ENCODE data around the gene ENOX1. TPM values are rescaled to one million over a fixed set of nuclear protein-coding genes. Genes with fewer than 3 reads are reported as not detected.

The ENOX1 gene
- total RNA-seq, 2 experiments from 2014 or later: 0.35 to 0.64 TPM

DNA sequence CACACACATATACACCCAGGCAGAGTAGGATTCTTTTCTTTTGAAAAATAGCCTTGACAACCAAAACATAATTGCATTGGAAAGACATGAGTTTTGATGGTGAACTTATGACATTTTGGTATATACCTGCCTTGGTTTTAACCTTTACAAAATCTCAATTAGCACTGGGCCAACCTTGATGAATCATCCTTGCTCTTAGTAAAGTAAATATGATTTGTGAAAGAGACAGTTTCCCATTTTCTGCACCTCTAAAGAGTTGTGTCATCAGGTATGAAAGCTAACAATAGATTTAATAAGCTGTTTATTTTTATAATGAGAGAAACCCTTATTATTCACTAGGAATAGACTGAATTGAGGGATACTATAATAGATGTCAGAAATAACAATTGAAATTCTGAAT lies 15.7 kb upstream of the ENOX1 start:
- H3K4me3 Mint-ChIP-seq: no peak overlapping the region
- no peak for DNase-seq
- H3K27me3 Mint-ChIP-seq (ENCODE audit: low read depth): peaks cover 18% of the 10 kb centered on the region
- intact Hi-C loops (cut with micrococcal nuclease): loop anchor here (10.0 kb wide), 3 partner anchors 108 to 632 kb away; no protein-coding TSS in a partner anchor
- H3K9me3 Mint-ChIP-seq: no peaks in the 10 kb centered on the region
- no peaks in the 10 kb centered on the region for H3K36me3 Mint-ChIP-seq (ENCODE audit: low read depth)
- no peak overlapping the region for H3K27ac Mint-ChIP-seq
- CTCF ChIA-PET: interaction anchor here (0.6 to 1.0 kb wide), 2 partner anchors 13 to 204 kb away, joined by 3 to 4 read pairs; no protein-coding TSS in a partner anchor
- peaks cover 17% of the 10 kb centered on the region for H3K4me1 Mint-ChIP-seq (ENCODE audit: low read depth)

DNA sequence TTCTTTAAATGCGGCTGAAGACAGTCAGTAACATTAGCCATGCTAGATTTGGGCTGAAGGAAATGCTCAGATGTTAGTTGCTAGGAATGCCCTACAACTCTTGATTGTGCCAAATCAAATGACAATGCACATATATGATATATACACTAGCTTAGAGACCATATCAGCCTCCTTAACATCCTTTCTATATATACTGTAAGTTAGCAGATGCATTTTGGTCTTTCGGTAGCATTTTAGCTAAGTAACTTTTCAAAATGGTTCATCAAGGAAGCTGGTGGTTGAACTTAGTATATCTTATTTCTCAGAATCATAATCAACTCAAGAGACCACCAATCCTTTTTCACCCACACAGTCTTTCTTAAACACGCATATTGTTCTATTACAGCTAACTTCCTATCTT lies 14.1 kb upstream of the ENOX1 start:
- no peaks in the 10 kb centered on the region for H3K9me3 Mint-ChIP-seq
- peaks cover 32% of the 10 kb centered on the region for H3K4me1 Mint-ChIP-seq (ENCODE audit: low read depth)
- CTCF ChIA-PET: interaction anchor here (1.1 to 1.7 kb wide), 3 partner anchors 9 to 832 kb away, joined by 3 to 7 read pairs (median 5); no protein-coding TSS in a partner anchor
- no peak overlapping the region for H3K4me3 Mint-ChIP-seq
- no peak for DNase-seq
- no peak overlapping the region for H3K27ac Mint-ChIP-seq
- H3K27me3 Mint-ChIP-seq (ENCODE audit: low read depth): peaks cover 17% of the 10 kb centered on the region
- H3K36me3 Mint-ChIP-seq (ENCODE audit: low read depth): no peaks in the 10 kb centered on the region
- intact Hi-C loops (cut with micrococcal nuclease): loop anchor here (10.0 kb wide), 3 partner anchors 106 to 634 kb away; no protein-coding TSS in a partner anchor

DNA sequence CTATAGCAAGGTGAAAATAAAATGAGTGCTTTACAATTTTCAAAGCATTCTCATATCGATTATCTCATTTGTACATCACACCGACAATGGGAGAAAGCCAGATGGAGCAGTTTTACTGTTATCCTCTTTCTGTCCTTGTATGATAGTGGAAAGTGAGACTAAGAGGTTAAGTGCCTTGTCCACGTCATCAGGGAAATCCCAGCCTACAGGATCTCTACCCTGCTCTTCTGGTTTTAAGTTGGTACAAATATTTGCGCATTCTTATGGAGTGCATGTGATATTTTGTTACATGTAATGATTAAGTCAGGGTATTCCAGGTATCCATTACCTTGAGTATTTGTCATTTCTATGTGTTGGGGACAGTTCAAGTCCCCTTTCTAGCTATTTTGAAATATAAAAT lies 12.4 kb upstream of the ENOX1 start:
- Mint-ChIP-seq H3K36me3 (ENCODE audit: low read depth) (no peaks in the 10 kb centered on the region), H3K4me1 (ENCODE audit: low read depth) (peaks cover 30% of the 10 kb centered on the region), H3K9me3 (no peaks in the 10 kb centered on the region), H3K4me3 (no peak overlapping the region), H3K27me3 (ENCODE audit: low read depth) (peaks cover 22% of the 10 kb centered on the region), H3K27ac (no peak overlapping the region)
- CTCF ChIA-PET: no interaction called here
- peak; percentile 38 for DNase-seq
- intact Hi-C loops (cut with micrococcal nuclease): loop anchor here (5.0 to 10.0 kb wide), 6 partner anchors 47 to 1882 kb away; no protein-coding TSS in a partner anchor

DNA sequence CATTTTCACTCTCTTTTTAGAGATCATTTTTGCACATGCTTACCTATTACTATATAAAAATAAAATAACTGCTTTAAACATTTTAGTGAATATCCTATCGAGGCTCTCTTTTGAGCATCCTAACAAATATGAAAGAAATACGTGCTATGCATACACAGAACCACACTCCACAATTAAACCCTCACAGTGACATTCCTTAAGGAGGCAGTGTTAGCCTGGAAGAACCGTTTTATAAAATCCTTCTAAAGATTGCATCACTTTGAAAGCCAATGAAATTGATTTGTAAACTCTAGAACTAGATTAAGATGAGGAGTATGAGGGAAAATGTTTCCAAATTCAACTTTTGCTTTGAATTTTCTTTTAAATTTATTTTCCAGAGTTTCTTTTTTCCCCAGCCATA lies 11.1 kb upstream of the ENOX1 start:
- H3K4me3 Mint-ChIP-seq: no peak overlapping the region
- no peaks in the 10 kb centered on the region for H3K9me3 Mint-ChIP-seq
- no peak for DNase-seq
- CTCF ChIA-PET: no interaction called here
- H3K36me3 Mint-ChIP-seq (ENCODE audit: low read depth): no peaks in the 10 kb centered on the region
- peaks cover 30% of the 10 kb centered on the region for H3K4me1 Mint-ChIP-seq (ENCODE audit: low read depth)
- intact Hi-C loops (cut with micrococcal nuclease): loop anchor here (1.0 to 10.0 kb wide), 11 partner anchors 7 to 1881 kb away; partner anchors contain the start of gene EPSTI1
- peaks cover 22% of the 10 kb centered on the region for H3K27me3 Mint-ChIP-seq (ENCODE audit: low read depth)
- no peak overlapping the region for H3K27ac Mint-ChIP-seq

- Mint-ChIP-seq H3K9me3 (no peaks in the 10 kb centered on the region), H3K4me3 (no peak overlapping the region), H3K27me3 (ENCODE audit: low read depth) (peaks cover 26% of the 10 kb centered on the region), H3K27ac (peak overlapping the region; percentile 73), H3K36me3 (ENCODE audit: low read depth) (no peaks in the 10 kb centered on the region), H3K4me1 (ENCODE audit: low read depth) (peaks cover 30% of the 10 kb centered on the region)
- no peak for DNase-seq
- intact Hi-C loops (cut with micrococcal nuclease): loop anchor here (1.0 to 10.0 kb wide), 11 partner anchors 8 to 1880 kb away; partner anchors contain the start of gene EPSTI1
- CTCF ChIA-PET: no interaction called here
Observed at GRCh38 chr13:43797159-43797558, 10.4 kb upstream of the ENOX1 start.

DNA sequence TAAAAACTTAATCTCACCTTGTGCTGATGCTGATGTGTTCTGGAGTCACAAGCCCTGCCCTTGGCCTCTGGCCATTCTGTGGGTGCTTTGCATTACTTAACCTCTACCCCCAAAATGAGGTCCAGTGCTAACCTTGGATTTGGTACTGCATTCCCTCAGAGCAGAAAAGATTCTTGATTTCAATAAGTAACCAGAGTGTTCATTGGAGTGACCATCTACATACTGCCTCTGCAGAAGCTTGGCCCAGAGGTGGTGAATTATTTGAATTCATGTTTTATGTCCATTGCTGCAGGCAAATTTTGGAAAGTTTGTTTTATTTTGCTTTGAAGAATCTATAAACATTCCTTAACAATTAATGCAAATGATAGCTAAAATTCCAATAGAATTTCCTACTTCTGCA lies 7.6 kb upstream of the ENOX1 start:
- intact Hi-C loops (cut with micrococcal nuclease): loop anchor here (10.0 kb wide), 1 partner anchor 1300 kb away; no protein-coding TSS in a partner anchor
- DNase-seq: no peak
- no peaks in the 10 kb centered on the region for H3K9me3 Mint-ChIP-seq
- H3K36me3 Mint-ChIP-seq (ENCODE audit: low read depth): no peaks in the 10 kb centered on the region
- peaks cover 31% of the 10 kb centered on the region for H3K27me3 Mint-ChIP-seq (ENCODE audit: low read depth)
- peaks cover 25% of the 10 kb centered on the region for H3K4me1 Mint-ChIP-seq (ENCODE audit: low read depth)
- CTCF ChIA-PET: interaction anchor here (0.6 kb wide), 1 partner anchor 10 kb away, joined by 3 read pairs; no protein-coding TSS in a partner anchor
- no peak overlapping the region for H3K4me3 Mint-ChIP-seq
- no peak overlapping the region for H3K27ac Mint-ChIP-seq

DNA sequence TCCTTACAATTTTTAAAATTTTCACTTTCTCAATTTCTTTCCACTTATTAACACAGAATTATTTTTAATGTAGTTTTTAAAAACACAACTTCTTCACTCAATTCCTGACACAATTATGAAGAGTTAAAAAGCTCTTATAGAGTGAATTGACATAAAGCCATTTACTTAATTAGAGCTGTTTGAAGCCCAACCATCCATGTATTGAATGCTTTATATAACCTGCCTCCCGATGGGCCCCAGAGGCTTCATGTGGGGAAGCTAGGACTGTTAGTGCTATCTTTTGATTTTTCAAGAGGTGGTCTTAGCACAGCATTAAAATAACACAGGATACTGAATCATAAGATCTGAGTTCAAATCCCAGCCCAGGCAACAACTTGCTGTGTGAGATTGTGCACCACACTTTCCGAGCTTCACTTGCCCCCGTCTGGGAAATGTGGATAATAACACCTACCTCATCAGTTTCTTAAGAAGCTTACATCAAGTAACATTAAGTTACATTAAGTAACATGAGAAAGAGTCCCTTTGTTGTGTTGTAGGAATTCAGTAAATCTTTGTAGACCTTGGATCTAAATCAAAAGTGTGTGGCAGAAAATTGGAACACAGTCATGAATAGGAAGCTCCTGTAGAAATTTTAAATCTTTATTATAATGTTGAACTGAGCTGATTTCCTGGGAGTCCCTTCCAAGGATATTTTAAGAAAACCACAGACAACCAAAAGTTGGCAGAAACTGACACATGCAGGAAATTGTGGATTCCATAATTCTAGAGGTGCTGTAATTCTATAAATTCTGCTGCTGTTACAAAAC lies 5.5 kb upstream of the ENOX1 start:
- CTCF ChIA-PET: interaction anchor here (0.5 to 1.6 kb wide), 5 partner anchors 9 to 822 kb away, joined by 3 to 5 read pairs (median 3); no protein-coding TSS in a partner anchor
- peaks cover 40% of the 10 kb centered on the region for H3K27me3 Mint-ChIP-seq (ENCODE audit: low read depth)
- no peak for DNase-seq
- H3K4me3 Mint-ChIP-seq: no peak overlapping the region
- intact Hi-C loops (cut with micrococcal nuclease): loop anchor here (10.0 kb wide), 1 partner anchor 1297 kb away; no protein-coding TSS in a partner anchor
- no peaks in the 10 kb centered on the region for H3K36me3 Mint-ChIP-seq (ENCODE audit: low read depth)
- no peaks in the 10 kb centered on the region for H3K9me3 Mint-ChIP-seq
- peaks cover 21% of the 10 kb centered on the region for H3K4me1 Mint-ChIP-seq (ENCODE audit: low read depth)
- no peak overlapping the region for H3K27ac Mint-ChIP-seq

GRCh38 chr13:43787997-43788396 lies 1.2 kb upstream of the ENOX1 start:
- CTCF ChIA-PET: no interaction called here
- intact Hi-C loops (cut with micrococcal nuclease): loop anchor here (1.0 to 2.0 kb wide), 3 partner anchors 8 to 87 kb away; no protein-coding TSS in a partner anchor
- H3K27me3 Mint-ChIP-seq (ENCODE audit: low read depth): peaks cover 47% of the 10 kb centered on the region

DNA sequence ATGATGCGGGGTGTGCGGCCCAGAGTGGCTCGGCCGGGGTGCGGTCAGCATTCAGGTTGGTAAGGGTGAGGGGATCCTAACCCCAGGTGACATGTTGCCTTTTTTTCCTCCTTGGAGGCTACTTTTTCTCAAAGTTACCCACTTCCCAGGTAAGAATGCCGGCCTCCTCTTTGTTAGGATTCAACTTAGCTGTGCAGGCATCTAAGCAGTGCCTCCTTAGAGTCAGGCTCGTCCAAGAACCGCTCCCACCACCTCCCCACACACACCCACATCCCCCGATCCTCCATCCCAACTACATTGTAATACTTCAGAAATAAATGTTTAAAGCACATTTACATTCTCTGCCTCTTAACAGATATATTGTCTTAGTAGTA lies 733 bp upstream of the ENOX1 start:
- Mint-ChIP-seq H3K27ac (no peak overlapping the region), H3K4me3 (peak overlapping the region; percentile 69), H3K27me3 (ENCODE audit: low read depth) (peaks cover 50% of the 10 kb centered on the region), H3K4me1 (ENCODE audit: low read depth) (peaks cover 9% of the 10 kb centered on the region), H3K9me3 (no peaks in the 10 kb centered on the region), H3K36me3 (ENCODE audit: low read depth) (no peaks in the 10 kb centered on the region)
- DNase-seq: no peak
- intact Hi-C loops (cut with micrococcal nuclease): loop anchor here (1.0 to 2.0 kb wide), 3 partner anchors 9 to 87 kb away; no protein-coding TSS in a partner anchor
- CTCF ChIA-PET: no interaction called here

More at GRCh38 chr13:43787997-43788396, 1.2 kb upstream of the ENOX1 start:
- H3K4me3 Mint-ChIP-seq: peak overlapping the region; percentile 69
- peaks cover 9% of the 10 kb centered on the region for H3K4me1 Mint-ChIP-seq (ENCODE audit: low read depth)
- no peak for DNase-seq
- H3K36me3 Mint-ChIP-seq (ENCODE audit: low read depth): no peaks in the 10 kb centered on the region
- H3K9me3 Mint-ChIP-seq: no peaks in the 10 kb centered on the region
- H3K27ac Mint-ChIP-seq: no peak overlapping the region

- CTCF ChIA-PET: interaction anchor here (1.5 kb wide), 1 partner anchor 18 kb away, joined by 6 read pairs; no protein-coding TSS in a partner anchor
- peaks cover 9% of the 10 kb centered on the region for H3K4me1 Mint-ChIP-seq (ENCODE audit: low read depth)
- H3K4me3 Mint-ChIP-seq: peak overlapping the region; percentile 76
- no peaks in the 10 kb centered on the region for H3K9me3 Mint-ChIP-seq
- peaks cover 43% of the 10 kb centered on the region for H3K27me3 Mint-ChIP-seq (ENCODE audit: low read depth)
- no peak for DNase-seq
- no peak overlapping the region for H3K27ac Mint-ChIP-seq
- H3K36me3 Mint-ChIP-seq (ENCODE audit: low read depth): no peaks in the 10 kb centered on the region
- intact Hi-C loops (cut with micrococcal nuclease): loop anchor here (2.0 kb wide), 2 partner anchors 18 to 88 kb away; no protein-coding TSS in a partner anchor
Observed at GRCh38 chr13:43786472-43786765, 353 bp downstream of the ENOX1 start.

DNA sequence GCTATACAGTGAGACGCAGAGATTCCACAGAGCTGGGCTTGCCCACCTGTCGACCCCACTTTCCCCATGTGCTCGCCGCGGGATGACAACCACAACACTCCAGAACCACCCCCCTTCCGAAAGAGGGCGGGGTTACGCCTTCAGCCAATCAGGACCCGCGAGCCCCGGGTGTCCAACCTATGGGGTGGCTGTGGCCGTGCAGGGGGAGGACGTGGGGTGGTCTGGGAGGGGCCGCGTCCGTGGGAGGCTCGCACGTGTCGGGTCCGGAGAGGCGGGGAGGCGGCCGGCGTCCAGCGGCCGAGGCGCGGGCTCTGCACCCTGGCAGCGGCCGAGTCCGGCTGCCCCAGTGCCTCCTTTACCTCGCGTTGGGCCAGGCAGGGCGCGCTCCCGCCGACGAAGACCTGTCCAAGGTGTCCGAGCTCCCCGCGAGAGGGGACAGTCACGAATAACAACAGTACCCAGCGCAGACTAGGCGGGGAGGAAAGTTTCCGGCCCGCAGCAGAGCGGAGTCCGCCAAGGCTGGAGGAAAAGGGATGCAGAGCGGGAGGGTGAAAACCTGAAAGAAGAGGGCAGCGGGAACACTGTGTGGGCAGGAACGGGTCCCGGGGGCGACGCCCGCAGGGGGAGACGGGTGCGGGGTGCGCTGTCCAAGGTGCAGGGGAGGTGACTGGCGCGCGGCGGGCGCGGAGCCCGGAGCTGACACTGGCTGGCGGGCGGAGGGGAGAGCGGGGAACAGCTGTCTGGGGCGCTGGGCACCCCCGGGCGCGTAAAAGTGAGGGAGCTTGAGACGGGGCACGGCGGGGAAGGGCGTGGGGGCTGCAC lies 911 bp downstream of the ENOX1 start:
- H3K27ac Mint-ChIP-seq: no peak overlapping the region
- peaks cover 44% of the 10 kb centered on the region for H3K27me3 Mint-ChIP-seq (ENCODE audit: low read depth)
- DNase-seq: peak; percentile 30
- CTCF ChIA-PET: interaction anchor here (1.5 kb wide), 1 partner anchor 18 kb away, joined by 6 read pairs; no protein-coding TSS in a partner anchor
- H3K36me3 Mint-ChIP-seq (ENCODE audit: low read depth): no peaks in the 10 kb centered on the region
- H3K4me3 Mint-ChIP-seq: peak overlapping the region; percentile 76
- H3K9me3 Mint-ChIP-seq: no peaks in the 10 kb centered on the region
- intact Hi-C loops (cut with micrococcal nuclease): loop anchor here (2.0 kb wide), 2 partner anchors 19 to 89 kb away; no protein-coding TSS in a partner anchor
- peaks cover 9% of the 10 kb centered on the region for H3K4me1 Mint-ChIP-seq (ENCODE audit: low read depth)

GRCh38 chr13:43785261-43785649 lies 1.5 kb downstream of the ENOX1 start:
- CTCF ChIA-PET: interaction anchor here (1.5 kb wide), 2 partner anchors 19 kb away, joined by 3 to 6 read pairs; no protein-coding TSS in a partner anchor
- Mint-ChIP-seq H3K27me3 (ENCODE audit: low read depth) (peaks cover 43% of the 10 kb centered on the region), H3K9me3 (no peaks in the 10 kb centered on the region), H3K36me3 (ENCODE audit: low read depth) (no peaks in the 10 kb centered on the region), H3K4me1 (ENCODE audit: low read depth) (peaks cover 9% of the 10 kb centered on the region), H3K27ac (no peak overlapping the region), H3K4me3 (peak overlapping the region; percentile 55)
- no peak for DNase-seq
- intact Hi-C loops (cut with micrococcal nuclease): no loop called here

Measured in activated naive CD4-positive, alpha-beta T cell treated with anti-CD3 and anti-CD28 coated beads for 36 hours (primary cell).